ENCODE data around the gene GNB5. TPM values are rescaled to one million over a fixed set of nuclear protein-coding genes. Genes with fewer than 3 reads are reported as not detected.

GNB5 gene
- total RNA-seq, 1 donor from 2014 or later = 64.2 TPM

DNA sequence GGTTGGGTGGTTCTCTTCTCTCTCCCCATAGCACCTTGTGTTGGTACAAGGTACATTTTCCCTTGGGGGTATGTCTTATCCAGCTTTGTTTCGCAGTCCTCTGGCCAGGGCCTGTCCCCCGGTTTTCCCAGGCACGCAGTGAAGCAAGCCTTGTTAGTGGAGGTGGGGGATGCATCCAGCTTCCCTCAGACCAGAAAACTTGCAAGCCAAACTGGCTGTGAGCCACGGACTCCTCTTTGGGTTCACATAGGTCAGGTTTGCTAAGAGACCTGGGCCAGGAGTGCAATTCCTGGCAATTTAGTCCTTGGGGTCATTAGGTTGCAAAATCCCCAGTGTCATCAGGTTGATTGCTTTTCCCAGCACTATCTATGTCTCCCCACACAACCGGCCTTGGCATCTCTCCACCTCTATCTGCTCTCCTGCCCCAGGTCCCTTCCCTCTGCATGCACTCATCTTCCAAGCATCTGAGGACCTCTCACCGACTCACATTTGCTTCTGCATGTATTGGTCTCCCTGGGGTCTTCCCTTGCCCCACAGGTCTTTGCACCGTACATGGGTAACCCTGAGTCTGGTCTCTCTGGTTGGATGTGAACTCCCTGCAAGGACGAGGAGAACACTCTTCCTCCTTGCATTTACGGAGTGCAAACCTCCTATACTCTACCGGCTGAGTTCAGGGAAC is 112.9 kb downstream of the GNB5 start:
- ChIA-PET POLR2A (interaction anchor here (0.7 kb wide), 1 partner anchor 58 kb away, joined by 3 read pairs; no protein-coding TSS in a partner anchor), CTCF (interaction anchor here (0.7 to 2.3 kb wide), 26 partner anchors 9 to 351 kb away, joined by 3 to 12 read pairs (median 3); partner anchors contain the start of genes BCL2L10 and LEO1)
- H3K4me3 Mint-ChIP-seq = no peak overlapping the region
- intact Hi-C loops (cut with micrococcal nuclease) = loop anchor here (2.0 kb wide), 2 partner anchors 24 to 62 kb away; no protein-coding TSS in a partner anchor
- no peaks in the 10 kb centered on the region for H3K9me3 Mint-ChIP-seq
- DNase-seq (no peak), ATAC-seq (ENCODE audit: low read depth) (no peak)
- no peak for TF ChIP-seq CTCF (IDR thresholded peaks at IDR 0.05)
- H3K27ac Mint-ChIP-seq = no peak overlapping the region
- H3K27me3 Mint-ChIP-seq = no peaks in the 10 kb centered on the region
- H3K4me1 Mint-ChIP-seq = peaks cover 17% of the 10 kb centered on the region
- no peaks in the 10 kb centered on the region for H3K36me3 Mint-ChIP-seq (ENCODE audit: low read depth)

GRCh38 chr15:52076889-52077781 is 114.1 kb downstream of the GNB5 start:
- intact Hi-C loops (cut with micrococcal nuclease) = no loop called here
- DNase-seq (no peak), ATAC-seq (ENCODE audit: low read depth) (no peak)
- peaks cover 5% of the 10 kb centered on the region for H3K4me1 Mint-ChIP-seq
- no peak overlapping the region for H3K27ac Mint-ChIP-seq
- H3K27me3 Mint-ChIP-seq = no peaks in the 10 kb centered on the region
- no peaks in the 10 kb centered on the region for H3K36me3 Mint-ChIP-seq (ENCODE audit: low read depth)
- H3K9me3 Mint-ChIP-seq = no peaks in the 10 kb centered on the region
- TF ChIP-seq CTCF (IDR thresholded peaks at IDR 0.05) = no peak
- no peak overlapping the region for H3K4me3 Mint-ChIP-seq
- ChIA-PET POLR2A (interaction anchor here (0.7 kb wide), 1 partner anchor 57 kb away, joined by 3 read pairs; no protein-coding TSS in a partner anchor), CTCF (interaction anchor here (1.1 to 2.3 kb wide), 7 partner anchors 8 to 189 kb away, joined by 3 to 12 read pairs (median 7); no protein-coding TSS in a partner anchor)

GRCh38 chr15:52071570-52071969 is 119.6 kb downstream of the GNB5 start:
- Mint-ChIP-seq H3K27ac (no peak overlapping the region), H3K9me3 (no peaks in the 10 kb centered on the region), H3K36me3 (ENCODE audit: low read depth) (no peaks in the 10 kb centered on the region), H3K27me3 (no peaks in the 10 kb centered on the region), H3K4me3 (no peak overlapping the region), H3K4me1 (peaks cover 8% of the 10 kb centered on the region)
- no peak for TF ChIP-seq CTCF (IDR thresholded peaks at IDR 0.05)
- ChIA-PET CTCF (interaction anchor here (1.0 kb wide), 1 partner anchor 9 kb away, joined by 6 read pairs; no protein-coding TSS in a partner anchor), POLR2A (no interaction called here)
- ATAC-seq (ENCODE audit: low read depth) (no peak), DNase-seq (no peak)
- intact Hi-C loops (cut with micrococcal nuclease) = no loop called here

GRCh38 chr15:52069559-52069958 is 121.6 kb downstream of the GNB5 start:
- intact Hi-C loops (cut with micrococcal nuclease) = no loop called here
- Mint-ChIP-seq H3K4me3 (no peak overlapping the region), H3K36me3 (ENCODE audit: low read depth) (peaks cover 7% of the 10 kb centered on the region), H3K27ac (no peak overlapping the region), H3K4me1 (peaks cover 8% of the 10 kb centered on the region), H3K9me3 (no peaks in the 10 kb centered on the region), H3K27me3 (no peaks in the 10 kb centered on the region)
- POLR2A ChIA-PET = no interaction called here
- no peak for TF ChIP-seq CTCF (IDR thresholded peaks at IDR 0.05)
- DNase-seq = no peak
- CTCF ChIA-PET = interaction anchor here (1.4 to 1.5 kb wide), 2 partner anchors 9 to 10 kb away, joined by 3 to 12 read pairs; no protein-coding TSS in a partner anchor
- ATAC-seq (ENCODE audit: low read depth) = no peak
